ENCODE data around the gene DBT.
"Not testable (repeated sequence)": the region's sequence is repeated elsewhere in the genome, so short reads cannot be mapped to it uniquely, and the experiment has no call there.

The DBT gene

DNA sequence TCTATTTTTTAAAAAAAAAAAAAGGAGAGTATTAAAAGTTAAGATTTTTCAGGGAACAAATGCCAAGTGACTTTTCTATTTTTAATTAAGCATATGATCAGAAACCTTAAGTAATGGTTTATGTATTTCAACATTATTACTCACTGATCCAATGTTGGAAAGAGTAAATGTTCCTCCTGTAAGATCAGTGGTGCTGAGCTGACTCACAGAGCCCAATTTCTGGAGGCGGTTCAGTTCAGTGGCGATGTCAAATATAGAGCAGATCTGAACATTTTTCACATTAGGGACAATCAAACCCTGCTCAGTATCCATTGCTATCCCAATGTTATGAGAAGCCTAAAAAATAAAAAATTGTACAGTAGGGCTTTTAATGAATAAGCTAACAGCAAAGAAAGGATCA, 43.3 kb downstream of the DBT start:
- peaks cover 0 to 18% of the 10 kb centered on the region in 2 donors for H3K36me3 ChIP-seq (ENCODE audit: control insufficient read depth in 1 of 2, insufficient read depth in 2 of 2, low read length in 2 of 2)

DNA sequence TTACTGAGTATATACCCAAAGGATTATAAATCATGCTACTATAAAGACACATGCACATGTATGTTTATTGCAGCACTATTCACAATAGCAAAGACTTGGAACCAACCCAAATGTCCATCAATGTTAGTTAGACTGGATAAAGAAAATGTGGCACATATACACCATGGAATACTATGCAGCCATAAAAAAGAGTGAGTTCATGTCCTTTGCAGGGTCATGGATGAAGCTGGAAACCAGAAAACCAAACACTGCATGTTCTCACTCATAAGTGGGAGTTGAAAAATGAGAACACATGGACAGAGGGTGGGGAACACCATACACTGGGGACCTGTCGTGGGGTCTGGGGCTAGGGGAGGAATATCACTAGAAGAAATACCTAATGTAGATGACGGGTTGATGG, 44.0 kb downstream of the DBT start:
- not testable (repeated sequence) for H3K27me3 ChIP-seq (ENCODE audit: control insufficient read depth in 1 of 2, insufficient read depth in 2 of 2, low read length in 2 of 2); H3K4me1 ChIP-seq (ENCODE audit: control insufficient read depth in 1 of 2, insufficient read depth in 2 of 2, low read length in 2 of 2); H3K9ac ChIP-seq (ENCODE audit: low read depth in 1 of 2, low read length in 2 of 2); H3K9me3 ChIP-seq (ENCODE audit: control insufficient read depth in 1 of 2, low read length in 2 of 2); H3K27ac ChIP-seq (ENCODE audit: low read depth, low read length); H3K4me3 ChIP-seq (ENCODE audit: low read depth in 1 of 2, low read length in 2 of 2)
- H3K36me3 ChIP-seq (ENCODE audit: control insufficient read depth in 1 of 2, insufficient read depth in 2 of 2, low read length in 2 of 2) = peaks cover 0 to 11% of the 10 kb centered on the region in 2 donors

More for the DNA sequence above, 43.3 kb downstream of the DBT start:
- Histone ChIP-seq H3K9ac (ENCODE audit: low read depth in 1 of 2, low read length in 2 of 2) (no peak overlapping the region), H3K9me3 (ENCODE audit: control insufficient read depth in 1 of 2, low read length in 2 of 2) (no peaks in the 10 kb centered on the region), H3K4me1 (ENCODE audit: control insufficient read depth in 1 of 2, insufficient read depth in 2 of 2, low read length in 2 of 2) (no peaks in the 10 kb centered on the region), H3K4me3 (ENCODE audit: low read depth in 1 of 2, low read length in 2 of 2) (no peak overlapping the region), H3K27ac (ENCODE audit: low read depth, low read length) (no peak overlapping the region), H3K27me3 (ENCODE audit: control insufficient read depth in 1 of 2, insufficient read depth in 2 of 2, low read length in 2 of 2) (no peaks in the 10 kb centered on the region)

DNA sequence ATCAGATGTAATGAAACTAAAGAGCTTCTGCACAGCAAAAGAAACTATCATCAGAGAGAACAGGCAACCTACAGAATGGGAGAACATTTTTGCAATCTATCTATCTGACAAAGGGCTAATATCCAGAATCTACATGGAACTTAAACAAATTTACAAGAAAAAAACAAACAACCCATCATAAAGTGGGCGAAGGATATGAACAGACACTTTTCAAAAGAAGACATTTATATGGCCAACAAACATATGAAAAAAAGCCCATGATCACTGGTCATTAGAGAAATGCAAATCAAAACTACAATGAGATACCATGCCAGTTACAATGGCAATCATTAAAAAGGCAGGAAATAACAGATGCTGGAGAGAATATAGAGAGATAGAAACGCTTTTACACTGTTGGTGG, 44.5 kb downstream of the DBT start:
- H3K27ac ChIP-seq (ENCODE audit: low read depth, low read length); H3K27me3 ChIP-seq (ENCODE audit: control insufficient read depth in 1 of 2, insufficient read depth in 2 of 2, low read length in 2 of 2); H3K9ac ChIP-seq (ENCODE audit: low read depth in 1 of 2, low read length in 2 of 2); H3K4me3 ChIP-seq (ENCODE audit: low read depth in 1 of 2, low read length in 2 of 2); H3K4me1 ChIP-seq (ENCODE audit: control insufficient read depth in 1 of 2, insufficient read depth in 2 of 2, low read length in 2 of 2); H3K9me3 ChIP-seq (ENCODE audit: control insufficient read depth in 1 of 2, low read length in 2 of 2): not testable (repeated sequence)
- peaks cover 0 to 13% of the 10 kb centered on the region in 2 donors for H3K36me3 ChIP-seq (ENCODE audit: control insufficient read depth in 1 of 2, insufficient read depth in 2 of 2, low read length in 2 of 2)

DNA sequence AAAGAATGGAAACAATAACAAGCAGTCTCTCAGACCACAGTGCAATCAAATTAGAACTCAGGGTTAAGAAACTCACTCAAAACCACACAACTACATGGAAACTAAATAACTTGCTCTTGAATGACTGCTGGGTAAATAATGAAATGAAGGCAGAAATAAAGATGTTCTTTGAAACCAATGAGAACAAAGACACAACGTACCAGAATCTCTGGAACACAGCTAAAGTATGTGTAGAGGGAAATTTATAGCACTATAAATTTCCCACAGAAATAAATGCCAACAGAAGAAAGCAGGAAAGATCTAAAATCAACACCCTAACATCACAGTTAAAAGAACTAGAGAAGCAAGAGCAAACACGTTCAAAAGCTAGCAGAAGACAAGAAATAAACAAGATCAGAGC, 46.9 kb downstream of the DBT start:
- H3K9me3 ChIP-seq (ENCODE audit: control insufficient read depth in 1 of 2, low read length in 2 of 2); H3K27me3 ChIP-seq (ENCODE audit: control insufficient read depth in 1 of 2, insufficient read depth in 2 of 2, low read length in 2 of 2); H3K9ac ChIP-seq (ENCODE audit: low read depth in 1 of 2, low read length in 2 of 2); H3K27ac ChIP-seq (ENCODE audit: low read depth, low read length); H3K4me1 ChIP-seq (ENCODE audit: control insufficient read depth in 1 of 2, insufficient read depth in 2 of 2, low read length in 2 of 2); H3K4me3 ChIP-seq (ENCODE audit: low read depth in 1 of 2, low read length in 2 of 2): not testable (repeated sequence)
- H3K36me3 ChIP-seq (ENCODE audit: control insufficient read depth in 1 of 2, insufficient read depth in 2 of 2, low read length in 2 of 2) = peaks cover 0 to 27% of the 10 kb centered on the region in 2 donors

DNA sequence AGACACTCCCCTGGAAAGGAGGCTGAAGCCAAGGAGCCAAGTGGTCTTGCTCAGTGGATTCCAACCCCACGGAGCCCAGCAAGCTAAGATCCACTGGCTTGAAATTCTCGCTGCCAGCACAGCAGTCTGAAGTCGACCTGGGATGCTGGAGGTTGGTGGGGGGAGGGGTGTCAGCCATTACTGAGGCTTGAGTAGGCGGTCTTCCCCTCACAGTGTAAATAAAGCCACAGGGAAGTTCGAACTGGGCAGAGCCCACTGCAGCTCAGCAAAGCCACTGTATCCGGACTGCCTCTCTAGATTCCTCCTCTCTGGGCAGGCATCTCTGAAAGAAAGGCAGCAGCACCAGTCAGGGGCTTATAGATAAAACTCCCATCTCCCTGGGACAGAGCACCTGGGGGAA, 49.6 kb downstream of the DBT start:
- H3K4me1 ChIP-seq (ENCODE audit: control insufficient read depth in 1 of 2, insufficient read depth in 2 of 2, low read length in 2 of 2); H3K27ac ChIP-seq (ENCODE audit: low read depth, low read length); H3K27me3 ChIP-seq (ENCODE audit: control insufficient read depth in 1 of 2, insufficient read depth in 2 of 2, low read length in 2 of 2); H3K9me3 ChIP-seq (ENCODE audit: control insufficient read depth in 1 of 2, low read length in 2 of 2); H3K9ac ChIP-seq (ENCODE audit: low read depth in 1 of 2, low read length in 2 of 2); H3K4me3 ChIP-seq (ENCODE audit: low read depth in 1 of 2, low read length in 2 of 2): not testable (repeated sequence)
- peaks cover 0 to 30% of the 10 kb centered on the region in 2 donors for H3K36me3 ChIP-seq (ENCODE audit: control insufficient read depth in 1 of 2, insufficient read depth in 2 of 2, low read length in 2 of 2)

DNA sequence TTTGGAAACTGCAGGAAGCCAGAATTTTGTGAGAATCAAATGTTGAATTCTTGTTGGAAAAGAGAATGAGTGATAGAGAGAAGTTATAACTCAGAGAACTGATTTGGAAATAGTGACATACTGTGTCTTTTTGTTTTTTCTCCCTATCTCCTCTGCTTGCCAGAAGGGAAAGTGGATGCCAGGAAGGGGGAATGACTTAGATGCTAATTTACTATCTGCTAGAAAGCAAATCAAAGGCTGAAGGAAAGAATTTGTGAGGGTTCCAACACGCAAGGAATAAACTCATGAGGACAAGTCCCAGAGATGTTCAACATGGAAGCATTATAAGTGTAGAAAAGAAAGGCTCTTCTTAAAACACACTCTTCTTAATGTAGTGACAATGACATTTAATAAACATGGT, 51.0 kb downstream of the DBT start:
- Histone ChIP-seq H3K9ac (ENCODE audit: low read depth in 1 of 2, low read length in 2 of 2) (no peak overlapping the region), H3K27me3 (ENCODE audit: control insufficient read depth in 1 of 2, insufficient read depth in 2 of 2, low read length in 2 of 2) (no peaks in the 10 kb centered on the region), H3K4me3 (ENCODE audit: low read depth in 1 of 2, low read length in 2 of 2) (no peak overlapping the region), H3K36me3 (ENCODE audit: control insufficient read depth in 1 of 2, insufficient read depth in 2 of 2, low read length in 2 of 2) (peaks cover 0 to 30% of the 10 kb centered on the region in 2 donors), H3K27ac (ENCODE audit: low read depth, low read length) (no peak overlapping the region), H3K9me3 (ENCODE audit: control insufficient read depth in 1 of 2, low read length in 2 of 2) (no peaks in the 10 kb centered on the region), H3K4me1 (ENCODE audit: control insufficient read depth in 1 of 2, insufficient read depth in 2 of 2, low read length in 2 of 2) (no peaks in the 10 kb centered on the region)

DNA sequence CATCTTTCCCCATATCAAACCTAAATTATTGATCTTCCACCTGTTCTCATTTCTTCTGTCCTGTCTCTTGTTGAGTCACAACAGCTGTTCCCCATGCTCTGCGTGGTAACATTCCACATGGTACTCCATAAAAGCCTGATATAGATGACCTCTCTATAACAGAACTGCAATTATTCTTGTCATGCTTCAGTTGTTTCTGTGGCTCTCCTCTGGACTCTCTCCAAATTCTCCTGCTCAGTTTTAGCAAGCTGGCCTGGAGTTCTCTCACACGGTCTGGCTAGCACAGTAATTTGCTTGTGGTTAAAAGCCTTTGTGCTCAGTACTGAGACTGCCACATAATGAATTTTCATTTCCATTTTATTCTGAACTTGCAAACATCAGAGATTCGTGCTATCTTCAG, 61.0 kb downstream of the DBT start:
- Histone ChIP-seq H3K4me1 (ENCODE audit: control insufficient read depth in 1 of 2, insufficient read depth in 2 of 2, low read length in 2 of 2) (no peaks in the 10 kb centered on the region), H3K36me3 (ENCODE audit: control insufficient read depth in 1 of 2, insufficient read depth in 2 of 2, low read length in 2 of 2) (no peaks in the 10 kb centered on the region), H3K27ac (ENCODE audit: low read depth, low read length) (no peak overlapping the region), H3K9ac (ENCODE audit: low read depth in 1 of 2, low read length in 2 of 2) (no peak overlapping the region), H3K9me3 (ENCODE audit: control insufficient read depth in 1 of 2, low read length in 2 of 2) (no peaks in the 10 kb centered on the region), H3K27me3 (ENCODE audit: control insufficient read depth in 1 of 2, insufficient read depth in 2 of 2, low read length in 2 of 2) (no peaks in the 10 kb centered on the region), H3K4me3 (ENCODE audit: low read depth in 1 of 2, low read length in 2 of 2) (no peak overlapping the region)

DNA sequence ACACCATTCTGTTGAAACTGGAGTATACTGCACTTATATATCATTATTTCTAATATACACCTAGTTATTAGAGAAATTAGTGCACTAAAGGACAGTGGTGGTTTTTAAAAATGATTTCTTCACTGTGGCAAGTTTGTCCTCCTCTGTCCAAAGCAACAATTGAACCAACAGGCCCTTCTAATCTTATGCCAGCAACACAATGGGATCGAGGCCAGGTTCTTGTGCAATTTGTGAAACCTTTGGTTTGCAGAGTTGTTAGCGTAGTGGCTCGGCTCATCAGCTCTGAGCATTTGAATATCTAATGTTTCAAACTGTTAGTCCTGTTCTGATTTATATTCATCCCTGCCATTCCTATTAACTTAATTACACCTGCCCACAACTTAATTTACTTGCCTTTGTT, 61.7 kb downstream of the DBT start:
- H3K36me3 ChIP-seq (ENCODE audit: control insufficient read depth in 1 of 2, insufficient read depth in 2 of 2, low read length in 2 of 2) = no peaks in the 10 kb centered on the region
- no peak overlapping the region for H3K4me3 ChIP-seq (ENCODE audit: low read depth in 1 of 2, low read length in 2 of 2)
- H3K27ac ChIP-seq (ENCODE audit: low read depth, low read length) = no peak overlapping the region
- H3K9ac ChIP-seq (ENCODE audit: low read depth in 1 of 2, low read length in 2 of 2) = no peak overlapping the region
- H3K27me3 ChIP-seq (ENCODE audit: control insufficient read depth in 1 of 2, insufficient read depth in 2 of 2, low read length in 2 of 2) = no peaks in the 10 kb centered on the region
- H3K4me1 ChIP-seq (ENCODE audit: control insufficient read depth in 1 of 2, insufficient read depth in 2 of 2, low read length in 2 of 2) = no peaks in the 10 kb centered on the region
- H3K9me3 ChIP-seq (ENCODE audit: control insufficient read depth in 1 of 2, low read length in 2 of 2) = no peaks in the 10 kb centered on the region

DNA sequence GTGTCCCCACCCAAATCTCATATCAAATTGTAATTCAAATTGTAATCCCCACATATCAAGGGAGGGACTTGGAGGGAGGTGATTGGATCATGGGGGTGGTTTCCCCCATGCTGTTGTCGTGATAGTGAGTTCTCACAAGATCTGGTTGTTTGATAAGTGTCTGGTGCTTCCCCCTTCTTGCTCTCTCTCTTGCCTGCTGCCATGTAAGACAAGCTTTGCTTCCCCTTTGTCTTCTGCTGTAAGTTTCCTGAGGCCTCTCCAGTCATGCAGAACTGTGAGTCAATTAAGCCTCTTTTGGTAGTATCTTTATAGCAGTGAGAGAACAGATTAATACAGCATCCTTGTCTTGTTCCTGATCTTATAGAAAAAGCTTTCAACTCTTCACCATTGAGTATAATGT, 65.1 kb downstream of the DBT start:
- Histone ChIP-seq H3K27me3 (ENCODE audit: control insufficient read depth in 1 of 2, insufficient read depth in 2 of 2, low read length in 2 of 2) (no peaks in the 10 kb centered on the region), H3K27ac (ENCODE audit: low read depth, low read length) (no peak overlapping the region), H3K4me1 (ENCODE audit: control insufficient read depth in 1 of 2, insufficient read depth in 2 of 2, low read length in 2 of 2) (no peaks in the 10 kb centered on the region), H3K9me3 (ENCODE audit: control insufficient read depth in 1 of 2, low read length in 2 of 2) (no peaks in the 10 kb centered on the region), H3K4me3 (ENCODE audit: low read depth in 1 of 2, low read length in 2 of 2) (no peak overlapping the region), H3K9ac (ENCODE audit: low read depth in 1 of 2, low read length in 2 of 2) (no peak overlapping the region), H3K36me3 (ENCODE audit: control insufficient read depth in 1 of 2, insufficient read depth in 2 of 2, low read length in 2 of 2) (no peaks in the 10 kb centered on the region)

DNA sequence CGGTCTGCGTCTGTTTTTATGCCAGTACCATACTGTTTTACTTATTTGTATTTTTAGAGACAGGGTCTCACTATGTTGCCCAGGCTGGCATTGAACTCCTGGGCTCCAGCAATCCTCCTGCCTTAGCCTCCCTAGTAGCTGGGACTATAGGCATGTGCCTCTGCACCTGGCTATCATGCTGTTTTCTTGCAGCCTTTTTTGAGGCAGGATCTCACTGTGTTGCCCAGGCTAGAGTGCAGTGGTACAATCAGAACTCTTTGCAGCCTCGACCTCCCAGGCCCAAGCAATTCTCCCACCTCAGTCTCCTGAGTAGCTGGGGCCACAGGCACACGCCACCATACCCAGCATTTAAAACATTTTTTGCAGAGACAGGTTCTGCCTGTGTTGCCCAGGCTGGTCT, 66.3 kb downstream of the DBT start:
- no peaks in the 10 kb centered on the region for H3K27me3 ChIP-seq (ENCODE audit: control insufficient read depth in 1 of 2, insufficient read depth in 2 of 2, low read length in 2 of 2)
- no peaks in the 10 kb centered on the region for H3K4me1 ChIP-seq (ENCODE audit: control insufficient read depth in 1 of 2, insufficient read depth in 2 of 2, low read length in 2 of 2)
- H3K4me3 ChIP-seq (ENCODE audit: low read depth in 1 of 2, low read length in 2 of 2) = no peak overlapping the region
- no peaks in the 10 kb centered on the region for H3K36me3 ChIP-seq (ENCODE audit: control insufficient read depth in 1 of 2, insufficient read depth in 2 of 2, low read length in 2 of 2)
- no peak overlapping the region for H3K9ac ChIP-seq (ENCODE audit: low read depth in 1 of 2, low read length in 2 of 2)
- no peak overlapping the region for H3K27ac ChIP-seq (ENCODE audit: low read depth, low read length)
- H3K9me3 ChIP-seq (ENCODE audit: control insufficient read depth in 1 of 2, low read length in 2 of 2) = no peaks in the 10 kb centered on the region

DNA sequence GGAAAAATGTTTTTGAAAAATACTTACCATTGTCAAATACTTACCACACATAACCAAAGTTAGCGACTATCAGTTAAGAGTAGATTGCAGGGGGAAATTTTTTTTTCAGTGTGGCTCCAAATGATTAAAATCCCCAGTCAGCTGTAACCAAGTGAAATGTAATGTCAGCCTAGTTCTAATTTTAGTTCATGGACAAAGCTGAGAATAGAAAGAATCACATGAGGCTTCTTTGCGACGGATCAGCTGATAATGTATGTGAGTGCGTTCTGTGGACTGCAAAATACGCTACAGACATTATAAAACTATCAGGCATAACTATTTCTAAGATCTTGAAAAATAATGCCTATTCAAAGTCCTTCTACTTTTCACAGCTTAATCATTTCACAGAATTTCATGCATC, 71.5 kb downstream of the DBT start, which contains the start of gene LRRC39:
LRRC39 (minus strand) TSS at position 166 of the 400 bp plus-strand sequence. CDS start 9,740 bp downstream, outside the sequence.
- H3K27me3 ChIP-seq (ENCODE audit: control insufficient read depth in 1 of 2, insufficient read depth in 2 of 2, low read length in 2 of 2) = no peaks in the 10 kb centered on the region
- no peaks in the 10 kb centered on the region for H3K9me3 ChIP-seq (ENCODE audit: control insufficient read depth in 1 of 2, low read length in 2 of 2)
- H3K4me3 ChIP-seq (ENCODE audit: low read depth in 1 of 2, low read length in 2 of 2) = no peak within 1 kb of the TSS
- no peaks in the 10 kb centered on the region for H3K36me3 ChIP-seq (ENCODE audit: control insufficient read depth in 1 of 2, insufficient read depth in 2 of 2, low read length in 2 of 2)
- H3K27ac ChIP-seq (ENCODE audit: low read depth, low read length) = no peak within 1 kb of the TSS
- no peaks in the 10 kb centered on the region for H3K4me1 ChIP-seq (ENCODE audit: control insufficient read depth in 1 of 2, insufficient read depth in 2 of 2, low read length in 2 of 2)
- H3K9ac ChIP-seq (ENCODE audit: low read depth in 1 of 2, low read length in 2 of 2) = no peak within 1 kb of the TSS
